Small intestine (tissue), 7 donors: ENCODE measurements around the gene TIMM10B. TPM values are rescaled to one million over a fixed set of nuclear protein-coding genes. Genes with fewer than 3 reads are reported as not detected.
A peak's percentile ranks its signal among the peaks of the same experiment; 100 is the strongest.

Experiments
- DNase-seq, 2 donors: peaks; one replicate each; pipeline versions ENCODE4 v3.0.0 to v3.0.0-alpha.2; 2013
- FAIRE-seq: peaks from 2 replicates; lab custom pipeline; 2012; peaks lifted over from hg19 to GRCh38; lab: Jason Lieb, UNC
- H3K27ac ChIP-seq, 3 donors: one replicate each; pipeline ENCODE4 v1.5.1; 2013; ENCODE audit warnings: low read length in 2 of 3, mild to moderate bottlenecking in 2 of 3, control low read depth in 1 of 3, inconsistent platforms in 1 of 3, low read depth in 1 of 3, moderate library complexity in 1 of 3
- H3K27me3 ChIP-seq, 3 donors: one replicate each; pipeline ENCODE4 v1.6.1; 2013; ENCODE audit warnings: low read length in 3 of 3, inconsistent platforms in 1 of 3; ENCODE audit not compliant: control insufficient read depth in 3 of 3, insufficient read depth in 3 of 3
- H3K36me3 ChIP-seq, 3 donors: one replicate each; pipeline ENCODE4 v1.6.1; 2013; ENCODE audit warnings: low read length in 3 of 3, inconsistent platforms in 1 of 3, low read depth in 1 of 3, mild to moderate bottlenecking in 1 of 3, moderate library complexity in 1 of 3; ENCODE audit not compliant: control insufficient read depth in 3 of 3, insufficient read depth in 2 of 3
- H3K4me1 ChIP-seq, 3 donors: one replicate each; pipeline ENCODE4 v1.6.1; 2013; ENCODE audit warnings: low read length in 2 of 3, inconsistent platforms in 1 of 3, low read depth in 1 of 3, mild to moderate bottlenecking in 1 of 3, moderate library complexity in 1 of 3; ENCODE audit not compliant: control insufficient read depth in 3 of 3, insufficient read depth in 2 of 3
- H3K4me3 ChIP-seq, 3 donors: one replicate each; pipeline ENCODE4 v1.5.1; 2013; ENCODE audit warnings: low read length in 3 of 3, control low read depth in 1 of 3, inconsistent platforms in 1 of 3, low read depth in 1 of 3, mild to moderate bottlenecking in 1 of 3, moderate library complexity in 1 of 3
- H3K9me3 ChIP-seq, 2 donors: one replicate each; pipeline ENCODE4 v1.6.1; 2013; ENCODE audit warnings: low read depth in 1 of 2, low read length in 1 of 2; ENCODE audit not compliant: control insufficient read depth in 2 of 2, insufficient read depth in 1 of 2
- WGBS, 3 donors: extraction: QIAGEN DNeasy Blood & Tissue Kit; methylation state at CpG; one replicate each; pipeline ENCODE4 v1.1.7; 2013; 5-methylcytosine and 5-hydroxymethylcytosine counted together
- polyA plus RNA-seq, 4 donors: library from polyadenylated mRNA; stranded (reverse) in 3 of 4; unstranded in 1 of 4; fragments of 200-250 nt in 3 of 4; fragments of 120-200 nt in 1 of 4; gene quantifications; one replicate each; pipeline versions ENCODE4 v1.2.1 to v1.2.3, GENCODE V29; 2013
- donor health status: healthy with polysubstance abuse.
- donor health status: control.
- donor health status: control.
- donor health status: Bipolar disorder and iron deficiency.
- donor health status: healthy.

TIMM10B gene
- polyA plus RNA-seq, 4 donors, result 15.9 to 47.1 (median 23.9) TPM

GRCh38 chr11:6526411-6527135 is 45.3 kb downstream of the TIMM10B start:
- FAIRE-seq (no peak), DNase-seq (no peak)
- Histone ChIP-seq H3K4me1 (no peaks in the 10 kb centered on the region), H3K27me3 (no peaks in the 10 kb centered on the region), H3K4me3 (no peak overlapping the region), H3K36me3 (peaks cover 0 to 14% (median 0%) of the 10 kb centered on the region in 3 donors), H3K27ac (no peak overlapping the region), H3K9me3 (no peaks in the 10 kb centered on the region)
- WGBS, 3 donors, result 81 to 87% (median 81%) methylated on average over 3 of the region's 3 CpGs

- 88 to 92% (median 90%) methylated on average over 2 of the region's 2 CpGs for WGBS, 3 donors
- DNase-seq, result no peak
- H3K4me1 ChIP-seq, result no peaks in the 10 kb centered on the region
- no peak for FAIRE-seq
- H3K27me3 ChIP-seq, result no peaks in the 10 kb centered on the region
- H3K9me3 ChIP-seq, result no peaks in the 10 kb centered on the region
- no peak overlapping the region for H3K27ac ChIP-seq
- H3K4me3 ChIP-seq, result no peak overlapping the region
- H3K36me3 ChIP-seq, result peaks cover 0 to 19% (median 2%) of the 10 kb centered on the region in 3 donors
Observed at GRCh38 chr11:6529266-6529665, 48.0 kb downstream of the TIMM10B start.

GRCh38 chr11:6530848-6531247 is 49.5 kb downstream of the TIMM10B start:
- 84 to 91% (median 89%) methylated on average over 2 of the region's 2 CpGs for WGBS, 3 donors
- Histone ChIP-seq H3K27me3 (no peaks in the 10 kb centered on the region), H3K27ac (no peak overlapping the region)

GRCh38 chr11:6531267-6531752 is 50.0 kb downstream of the TIMM10B start:
- no peak for FAIRE-seq
- H3K27ac ChIP-seq, result no peak overlapping the region
- H3K9me3 ChIP-seq, result no peaks in the 10 kb centered on the region
- no peak overlapping the region for H3K4me3 ChIP-seq
- peaks cover 0 to 19% (median 2%) of the 10 kb centered on the region in 3 donors for H3K36me3 ChIP-seq
- peak; percentile 49 to 62 for DNase-seq
- H3K27me3 ChIP-seq, result no peaks in the 10 kb centered on the region
- 2 to 4% (median 3%) methylated on average over 1 of the region's 1 CpG for WGBS, 3 donors
- no peaks in the 10 kb centered on the region for H3K4me1 ChIP-seq

More at GRCh38 chr11:6530848-6531247, 49.5 kb downstream of the TIMM10B start:
- no peaks in the 10 kb centered on the region for H3K4me1 ChIP-seq
- H3K4me3 ChIP-seq, result no peak overlapping the region
- FAIRE-seq (no peak), DNase-seq (no peak)
- peaks cover 0 to 19% (median 2%) of the 10 kb centered on the region in 3 donors for H3K36me3 ChIP-seq
- no peaks in the 10 kb centered on the region for H3K9me3 ChIP-seq

Other genes starting within 250 kb of the TIMM10B start
- 100 to 1,000 TPM in 3 of 4 donors, 10 to 100 TPM in 1; 63.4 to 157 (median 121) TPM for gene FHIP1B, start 246.9 kb upstream of the TIMM10B start, polyA plus RNA-seq
- gene CNGA4, start 242.4 kb upstream of the TIMM10B start, polyA plus RNA-seq, result under 1 TPM in 2 of 4 donors, not detected in 2; 0.09 to 0.32 TPM
- under 1 TPM in 2 of 4 donors, not detected in 2; 0.06 TPM for gene CCKBR, start 221.7 kb upstream of the TIMM10B start, polyA plus RNA-seq
- 10 to 100 TPM in 3 of 4 donors, 1 to 10 TPM in 1; 2.0 to 29.6 (median 12.3) TPM for gene CAVIN3, start 161.0 kb upstream of the TIMM10B start, polyA plus RNA-seq
- 10 to 100 TPM; 22.0 to 41.2 (median 29.3) TPM for gene SMPD1, start 91.0 kb upstream of the TIMM10B start, polyA plus RNA-seq
- 10 to 100 TPM in 2 of 4 donors, 1 to 10 TPM in 2; 2.5 to 17.8 (median 11.9) TPM for gene APBB1, start 62.4 kb upstream of the TIMM10B start, polyA plus RNA-seq
- 1 to 10 TPM in 3 of 4 donors, under 1 TPM in 1; 0.85 to 5.7 (median 3.3) TPM for gene HPX, start 40.5 kb upstream of the TIMM10B start, polyA plus RNA-seq
- gene TRIM3, start 7.6 kb upstream of the TIMM10B start, polyA plus RNA-seq, result 10 to 100 TPM; 11.0 to 96.4 (median 39.3) TPM
- 10 to 100 TPM; 48.5 to 68.8 (median 64.1) TPM for gene ARFIP2, start 170 bp upstream of the TIMM10B start, polyA plus RNA-seq
- 10 to 100 TPM in 1 of 4 donors, 1 to 10 TPM in 3; 4.0 to 10.5 (median 9.0) TPM for gene DNHD1, start 15.8 kb downstream of the TIMM10B start, polyA plus RNA-seq
- 10 to 100 TPM; 15.9 to 28.4 (median 21.2) TPM for gene RRP8, start 122.1 kb downstream of the TIMM10B start, polyA plus RNA-seq
- 10 to 100 TPM; 73.9 to 99.2 (median 93.1) TPM for gene ILK, start 122.3 kb downstream of the TIMM10B start, polyA plus RNA-seq
- 100 to 1,000 TPM in 2 of 4 donors, 10 to 100 TPM in 2; 62.6 to 133 (median 105) TPM for gene TAF10, start 130.7 kb downstream of the TIMM10B start, polyA plus RNA-seq
- 100 to 1,000 TPM in 1 of 4 donors, 10 to 100 TPM in 3; 25.4 to 429 (median 34.7) TPM for gene TPP1, start 137.9 kb downstream of the TIMM10B start, polyA plus RNA-seq
- gene DCHS1, start 174.3 kb downstream of the TIMM10B start, polyA plus RNA-seq, result 10 to 100 TPM in 1 of 4 donors, 1 to 10 TPM in 1, under 1 TPM in 2; under 0.01 to 10.7 (median 3.6) TPM
- gene MRPL17, start 201.8 kb downstream of the TIMM10B start, polyA plus RNA-seq, result 10 to 100 TPM; 17.8 to 64.5 (median 34.2) TPM